RCC 7860 (cell line): ENCODE measurements around the gene SELENOO.
"Not testable (repeated sequence)": the region's sequence is repeated elsewhere in the genome, so short reads cannot be mapped to it uniquely, and the experiment has no call there.

ENCODE experiments used
- DNase-seq: peaks from one replicate; pipeline ENCODE4 v3.0.0-alpha.2; 2015; ENCODE audit warnings: low spot score
- FAIRE-seq: peaks from 2 replicates; lab custom pipeline; 2012; peaks lifted over from hg19 to GRCh38; lab: Jason Lieb, UNC

SELENOO gene, protein sequence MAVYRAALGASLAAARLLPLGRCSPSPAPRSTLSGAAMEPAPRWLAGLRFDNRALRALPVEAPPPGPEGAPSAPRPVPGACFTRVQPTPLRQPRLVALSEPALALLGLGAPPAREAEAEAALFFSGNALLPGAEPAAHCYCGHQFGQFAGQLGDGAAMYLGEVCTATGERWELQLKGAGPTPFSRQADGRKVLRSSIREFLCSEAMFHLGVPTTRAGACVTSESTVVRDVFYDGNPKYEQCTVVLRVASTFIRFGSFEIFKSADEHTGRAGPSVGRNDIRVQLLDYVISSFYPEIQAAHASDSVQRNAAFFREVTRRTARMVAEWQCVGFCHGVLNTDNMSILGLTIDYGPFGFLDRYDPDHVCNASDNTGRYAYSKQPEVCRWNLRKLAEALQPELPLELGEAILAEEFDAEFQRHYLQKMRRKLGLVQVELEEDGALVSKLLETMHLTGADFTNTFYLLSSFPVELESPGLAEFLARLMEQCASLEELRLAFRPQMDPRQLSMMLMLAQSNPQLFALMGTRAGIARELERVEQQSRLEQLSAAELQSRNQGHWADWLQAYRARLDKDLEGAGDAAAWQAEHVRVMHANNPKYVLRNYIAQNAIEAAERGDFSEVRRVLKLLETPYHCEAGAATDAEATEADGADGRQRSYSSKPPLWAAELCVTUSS

DNA sequence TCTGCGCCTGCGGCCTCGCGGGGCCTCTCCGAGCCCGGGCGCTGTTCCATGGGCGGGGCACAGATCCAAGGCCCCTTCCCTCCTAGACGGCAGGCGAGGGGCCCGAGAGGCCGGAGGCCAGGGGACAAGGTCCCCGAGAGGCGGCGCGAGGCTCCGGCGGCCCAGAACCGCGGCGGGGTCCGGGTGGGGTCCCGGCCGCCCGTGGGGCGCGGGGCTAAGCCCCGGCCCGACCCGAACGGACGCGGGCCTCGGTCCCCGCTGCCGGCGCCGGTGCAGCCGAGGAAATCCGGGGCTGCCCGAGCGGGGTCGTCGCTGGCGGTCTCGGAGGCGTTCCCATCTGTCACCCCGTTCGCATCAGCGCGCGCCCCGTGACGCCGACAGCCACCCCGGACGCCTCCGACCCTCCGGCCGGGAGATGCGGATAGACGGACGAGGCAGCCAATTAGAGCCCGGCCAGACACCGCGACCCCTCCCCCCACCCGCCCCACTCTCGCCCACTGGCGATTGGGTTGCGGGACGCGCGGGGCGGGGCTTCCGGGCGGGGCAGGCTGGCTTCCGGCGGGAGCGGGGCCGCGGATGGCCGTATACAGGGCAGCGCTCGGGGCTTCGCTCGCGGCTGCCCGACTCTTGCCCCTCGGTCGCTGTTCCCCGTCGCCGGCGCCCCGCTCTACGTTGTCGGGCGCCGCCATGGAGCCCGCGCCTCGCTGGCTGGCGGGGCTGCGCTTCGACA lies at the start of gene SELENOO:
SELENOO (plus strand) TSS at position 551 of the 730 bp plus-strand sequence; CDS start at position 577, 26 bp downstream.
- FAIRE-seq = no peak
- peak; percentile 56 for DNase-seq

DNA sequence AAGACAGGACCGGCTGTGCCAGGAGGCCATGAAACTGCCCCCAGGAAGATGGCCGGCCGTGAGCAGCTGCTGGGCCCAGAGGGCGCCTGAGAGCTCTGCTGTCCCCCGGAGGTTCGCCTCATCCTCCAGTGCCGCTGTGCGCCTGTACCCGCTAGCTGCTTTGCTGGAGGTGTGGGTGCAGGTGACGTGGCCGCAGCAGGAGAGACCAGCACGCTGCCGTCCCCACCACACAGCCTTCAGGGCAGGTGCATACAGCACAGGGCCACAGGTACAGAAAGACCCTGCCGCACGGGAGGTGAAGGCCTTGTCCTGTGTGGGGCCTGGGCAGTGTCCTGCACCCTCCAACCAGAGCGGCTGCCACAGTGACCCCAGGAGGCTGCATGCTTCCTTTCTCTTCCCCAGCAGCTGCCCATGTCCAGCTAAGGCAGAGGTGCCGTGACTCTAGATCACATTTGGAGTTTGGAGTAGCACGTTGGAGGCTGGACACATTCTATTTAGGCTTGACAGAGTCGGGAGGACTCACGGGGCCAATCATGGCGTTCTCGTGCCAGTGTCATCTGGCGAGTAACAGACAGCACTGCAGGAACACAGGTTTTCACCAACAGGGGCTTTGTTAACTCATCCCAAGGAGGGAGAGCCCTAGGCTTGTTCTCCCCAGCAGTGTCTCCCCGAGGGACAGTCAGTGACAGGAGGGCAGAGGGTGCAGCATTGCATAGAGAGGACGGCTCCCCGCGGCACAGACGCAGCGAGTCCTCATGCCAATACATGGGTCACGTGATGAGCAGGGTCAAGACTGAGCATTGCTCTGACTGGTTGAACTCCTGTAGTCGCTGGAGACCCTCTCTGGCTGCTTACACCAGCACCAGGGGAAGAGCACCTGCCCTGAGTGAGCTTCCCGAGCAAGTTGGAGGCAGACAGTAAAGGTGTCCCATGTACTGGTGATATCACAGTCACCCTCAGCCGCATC lies 49.0 kb upstream of the SELENOO start:
- no peak for DNase-seq
- no peak for FAIRE-seq

DNA sequence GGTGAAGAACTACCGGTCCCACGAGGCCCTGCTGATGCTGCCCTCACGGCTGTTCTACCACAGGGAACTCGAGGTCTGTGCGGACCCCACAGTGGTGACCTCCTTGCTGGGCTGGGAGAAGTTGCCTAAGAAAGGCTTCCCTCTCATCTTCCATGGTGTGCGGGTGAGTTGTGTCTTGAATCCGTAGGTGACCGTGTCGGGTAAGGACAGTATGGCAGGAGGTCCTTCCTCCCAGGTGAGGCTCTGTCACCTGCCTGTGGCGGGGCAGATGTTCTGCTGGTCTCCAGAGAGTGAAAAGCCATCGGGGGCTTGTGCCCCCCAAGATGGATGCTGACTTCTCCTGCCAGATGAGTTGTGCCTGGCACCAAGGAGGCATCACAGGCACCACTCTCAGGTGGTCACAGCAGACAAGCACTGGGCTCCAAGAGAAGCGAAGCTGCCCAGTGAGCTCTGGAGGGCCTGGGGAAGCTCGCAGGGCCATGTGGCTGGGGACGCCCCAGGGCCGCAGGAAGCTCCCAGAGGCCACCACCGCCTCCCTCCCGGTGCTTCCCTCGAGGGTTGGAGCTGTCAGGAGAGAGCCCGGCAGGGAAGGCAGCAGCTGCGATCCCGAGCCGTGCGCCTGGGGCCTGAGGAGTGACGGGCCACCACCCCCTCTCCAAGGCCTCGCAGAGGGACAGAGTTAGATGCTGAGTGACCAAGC lies 47.6 kb upstream of the SELENOO start:
- FAIRE-seq (no peak), DNase-seq (no peak)

DNA sequence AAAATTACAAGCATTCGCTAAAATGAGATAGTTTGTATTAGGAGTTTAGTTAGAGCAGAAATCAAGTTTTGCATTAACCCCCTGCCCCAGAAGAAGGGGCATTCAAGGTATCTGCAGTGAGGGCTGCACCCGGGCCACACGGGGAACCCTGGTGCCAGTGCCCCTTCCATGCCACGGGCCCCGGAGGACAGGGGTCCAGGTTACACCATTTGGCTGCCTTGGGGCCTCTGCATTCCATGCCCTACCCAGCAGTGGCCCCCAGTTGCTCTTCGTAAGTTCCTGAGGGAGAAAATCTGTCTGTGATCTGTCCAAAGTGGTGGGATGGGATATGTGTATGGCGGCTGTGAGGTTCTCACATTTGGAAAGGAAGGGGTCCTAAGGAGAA lies 47.1 kb upstream of the SELENOO start:
- DNase-seq (no peak), FAIRE-seq (no peak)

DNA sequence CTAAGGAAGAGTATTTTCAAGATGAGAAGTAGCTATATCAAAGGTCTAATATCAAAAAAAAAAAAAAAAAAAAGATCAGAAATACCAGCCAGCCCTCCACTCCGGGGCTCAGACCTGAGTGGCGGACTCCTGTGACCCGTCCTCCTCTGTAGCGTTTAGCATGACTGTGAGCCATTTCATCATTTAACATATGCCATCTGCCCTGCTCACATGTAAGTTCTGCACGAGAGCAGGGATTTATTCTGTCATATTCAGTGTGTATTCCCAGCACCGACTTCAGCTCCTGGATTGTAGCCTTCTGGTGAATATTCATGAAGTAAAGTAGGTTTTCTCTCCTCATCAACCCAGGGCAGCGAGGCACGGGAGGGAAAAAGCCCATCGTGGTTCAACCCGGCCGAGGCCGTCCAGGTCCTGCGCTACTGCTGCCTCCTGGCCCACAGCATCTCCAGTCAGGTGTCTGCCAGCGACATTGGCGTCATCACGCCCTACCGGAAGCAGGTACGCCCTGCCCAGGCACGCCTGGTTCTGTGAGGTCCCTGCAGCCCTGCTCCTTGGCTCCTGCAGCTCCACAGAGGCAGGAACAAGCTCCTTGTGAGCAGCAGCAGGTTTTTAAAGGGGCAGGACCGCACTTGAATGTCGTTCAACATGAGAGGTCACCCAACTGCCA lies 43.0 kb upstream of the SELENOO start:
- DNase-seq (no peak), FAIRE-seq (no peak)

DNA sequence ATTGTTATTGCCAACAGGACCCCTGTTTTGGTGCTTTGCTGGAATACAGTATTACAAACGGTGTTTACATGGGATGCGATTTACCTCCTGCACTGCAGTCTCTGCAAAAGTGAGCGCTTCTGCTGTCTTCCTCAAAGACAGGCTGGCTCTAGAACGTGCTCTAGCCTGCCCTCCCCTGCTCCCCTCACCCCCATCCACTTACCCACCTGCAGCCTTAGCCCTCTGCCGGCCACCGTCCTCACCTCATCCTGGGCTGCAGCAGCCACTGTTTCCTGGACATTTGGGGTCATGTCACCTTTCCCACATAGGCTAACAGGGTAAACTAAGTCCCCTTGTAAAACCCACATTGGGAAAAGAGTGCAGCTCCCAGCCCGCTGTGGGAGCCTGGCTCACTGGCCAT lies 39.9 kb upstream of the SELENOO start:
- DNase-seq = no peak
- no peak for FAIRE-seq

DNA sequence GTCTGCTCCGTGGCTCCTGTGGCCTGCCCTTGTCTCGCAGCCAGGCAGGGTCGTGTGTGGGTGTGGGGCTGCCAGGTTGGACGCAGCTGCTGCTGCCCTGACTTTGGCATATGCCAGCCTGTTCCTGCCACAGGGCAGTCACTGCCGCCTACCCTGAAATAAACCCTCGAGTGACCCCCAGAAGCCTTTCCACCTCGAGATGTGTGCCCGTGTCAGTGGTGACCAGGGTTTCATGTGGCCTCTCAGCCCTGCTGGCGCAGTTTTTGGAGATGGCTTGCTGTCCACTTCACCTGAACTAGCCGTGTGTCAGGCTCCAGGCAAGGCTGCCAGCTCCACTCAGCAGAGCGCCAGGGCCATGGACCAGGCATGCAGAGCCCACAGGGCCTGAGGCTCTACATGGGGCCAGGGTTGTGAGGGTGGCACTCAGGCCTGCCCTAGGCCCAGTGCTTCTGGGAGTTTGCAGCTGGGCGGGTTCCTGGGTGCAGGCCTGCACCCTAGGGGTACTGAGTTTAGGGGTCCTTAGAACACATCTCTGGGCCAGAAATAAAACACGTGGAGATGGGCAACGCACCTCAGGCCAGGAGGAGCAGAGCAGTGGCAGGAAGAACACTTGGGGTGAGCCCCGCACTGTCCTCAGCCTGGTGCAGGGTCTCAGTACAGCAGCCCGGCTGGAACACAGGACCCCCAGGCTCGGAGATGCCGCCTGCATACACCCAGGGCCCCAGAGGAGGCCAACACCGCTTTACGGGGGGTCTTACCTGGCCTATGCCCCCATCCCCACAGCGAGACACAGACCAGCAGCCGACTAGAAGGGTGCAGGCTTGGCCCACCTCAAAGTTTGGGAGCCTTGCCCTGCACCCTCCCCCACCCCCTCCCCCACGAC lies 39.1 kb upstream of the SELENOO start:
- no peak for FAIRE-seq
- no peak for DNase-seq

DNA sequence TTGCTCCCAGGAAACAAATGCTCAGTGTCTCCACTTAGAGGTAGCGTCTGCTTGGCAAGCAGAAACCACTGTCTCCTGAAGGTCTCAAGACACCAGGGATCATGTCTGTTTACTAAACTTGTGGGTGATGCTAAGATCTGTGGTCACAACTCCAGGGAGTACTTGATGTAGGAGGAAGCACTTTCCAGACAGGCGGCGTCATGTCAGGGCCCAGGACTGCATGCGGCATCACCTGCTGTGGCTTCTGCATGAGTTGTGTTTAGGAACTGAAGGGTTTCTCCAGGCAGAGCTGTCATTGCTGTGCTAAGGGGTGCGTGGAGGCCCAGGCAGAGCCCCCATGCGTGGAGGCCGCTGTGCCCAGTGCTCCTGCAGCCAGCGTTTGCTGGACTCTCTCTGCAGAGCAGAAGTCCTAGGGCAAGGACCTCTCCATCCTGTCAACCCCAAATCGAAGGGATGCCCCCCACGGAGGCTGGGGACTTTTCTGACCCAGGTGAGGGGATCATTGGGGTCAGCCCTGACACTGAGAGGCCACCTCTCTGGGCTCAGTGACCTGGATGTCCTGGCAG lies 38.3 kb upstream of the SELENOO start:
- FAIRE-seq (no peak), DNase-seq (no peak)

DNA sequence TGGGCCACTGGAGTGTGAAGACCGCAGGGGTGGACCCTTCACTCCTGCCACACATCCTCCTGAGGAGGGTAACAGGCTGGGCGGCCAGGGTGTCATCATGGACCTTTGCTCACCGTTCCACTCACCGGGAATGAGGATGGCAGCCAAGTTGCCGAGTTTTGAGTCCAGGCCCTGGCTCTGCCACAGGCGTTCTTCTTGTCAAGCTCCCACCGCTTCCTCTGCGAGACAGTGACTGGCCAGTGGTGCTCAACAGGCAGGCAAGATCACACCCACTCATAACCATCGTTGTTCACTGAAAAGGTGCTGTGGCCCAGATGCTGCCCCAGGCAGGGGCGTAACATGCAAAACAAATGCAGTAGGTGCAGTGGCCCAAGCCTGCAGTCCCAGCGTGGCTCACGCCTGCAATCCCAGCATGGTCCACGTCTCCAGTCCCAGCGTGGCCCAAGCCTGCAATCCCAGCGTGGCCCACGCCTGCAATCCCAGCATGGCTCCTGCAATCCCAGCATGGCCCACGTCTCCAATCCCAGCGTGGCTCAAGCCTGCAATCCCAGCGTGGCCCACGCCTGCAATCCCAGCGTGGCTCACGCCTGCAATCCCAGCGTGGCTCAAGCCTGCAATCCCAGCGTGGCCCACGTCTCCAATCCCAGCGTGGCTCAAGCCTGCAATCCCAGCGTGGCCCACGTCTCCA lies 35.2 kb upstream of the SELENOO start:
- no peak for DNase-seq
- no peak for FAIRE-seq

DNA sequence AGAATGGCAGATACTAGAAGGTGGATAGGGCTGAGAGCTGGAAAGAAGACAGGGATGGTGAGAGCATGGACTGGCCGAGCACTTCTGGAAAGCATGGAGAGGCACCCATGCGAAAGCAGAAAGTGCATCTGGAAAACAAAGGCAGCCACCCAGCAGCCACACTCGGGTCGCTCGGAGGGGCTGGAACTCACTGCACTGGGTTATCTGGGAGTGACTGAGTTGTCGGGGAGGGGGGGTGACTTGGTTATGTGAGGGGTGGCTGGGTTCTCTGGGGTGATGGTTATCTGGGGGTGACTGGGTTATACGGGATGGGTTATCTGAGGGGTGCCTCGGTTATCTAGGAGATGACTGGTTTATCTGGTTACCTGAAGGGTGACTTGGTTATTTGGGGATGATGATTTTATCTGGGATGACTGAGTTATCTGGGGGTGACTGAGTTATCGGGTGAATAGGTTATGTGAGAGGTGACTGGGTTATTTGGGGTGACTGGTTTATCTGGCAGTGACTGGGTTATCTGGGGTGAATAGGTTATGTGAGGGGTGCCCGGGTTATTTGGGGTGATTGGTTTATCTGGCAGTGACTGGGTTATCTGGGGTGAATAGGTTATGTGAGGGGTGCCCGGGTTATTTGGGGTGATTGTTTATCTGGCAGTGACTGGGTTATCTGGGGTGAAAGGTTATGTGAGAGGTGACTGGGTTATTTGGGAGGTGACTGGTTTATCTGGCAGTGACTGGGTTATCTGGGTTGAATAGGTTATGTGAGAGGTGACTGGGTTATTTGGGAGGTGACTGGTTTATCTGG lies 32.9 kb upstream of the SELENOO start:
- no peak for FAIRE-seq
- no peak for DNase-seq

DNA sequence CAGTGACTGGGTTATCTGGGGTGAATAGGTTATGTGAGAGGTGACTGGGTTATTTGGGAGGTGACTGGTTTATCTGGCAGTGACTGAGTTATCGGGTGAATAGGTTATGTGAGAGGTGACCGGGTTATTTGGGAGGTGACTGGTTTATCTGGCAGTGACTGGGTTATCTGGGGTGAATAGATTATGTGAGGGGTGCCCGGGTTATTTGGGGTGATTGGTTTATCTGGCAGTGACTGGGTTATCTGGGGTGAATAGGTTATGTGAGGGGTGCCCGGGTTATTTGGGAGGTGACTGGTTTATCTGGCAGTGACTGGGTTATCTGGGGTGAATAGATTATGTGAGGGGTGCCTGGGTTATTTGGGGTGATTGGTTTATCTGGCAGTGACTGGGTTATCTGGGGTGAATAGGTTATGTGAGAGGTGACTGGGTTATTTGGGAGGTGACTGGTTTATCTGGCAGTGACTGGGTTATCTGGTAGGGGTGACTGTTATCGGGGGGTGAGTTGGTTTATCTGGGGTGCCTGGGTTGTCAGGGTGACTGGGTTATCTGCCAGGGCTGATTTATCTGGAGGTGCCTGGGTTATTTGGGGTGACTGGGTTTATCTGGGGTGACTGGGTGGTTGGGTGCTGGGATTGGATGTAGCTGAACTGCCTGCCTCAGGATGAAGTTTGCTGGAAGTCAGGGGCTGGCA lies 32.2 kb upstream of the SELENOO start:
- DNase-seq, FAIRE-seq: not testable (repeated sequence)

DNA sequence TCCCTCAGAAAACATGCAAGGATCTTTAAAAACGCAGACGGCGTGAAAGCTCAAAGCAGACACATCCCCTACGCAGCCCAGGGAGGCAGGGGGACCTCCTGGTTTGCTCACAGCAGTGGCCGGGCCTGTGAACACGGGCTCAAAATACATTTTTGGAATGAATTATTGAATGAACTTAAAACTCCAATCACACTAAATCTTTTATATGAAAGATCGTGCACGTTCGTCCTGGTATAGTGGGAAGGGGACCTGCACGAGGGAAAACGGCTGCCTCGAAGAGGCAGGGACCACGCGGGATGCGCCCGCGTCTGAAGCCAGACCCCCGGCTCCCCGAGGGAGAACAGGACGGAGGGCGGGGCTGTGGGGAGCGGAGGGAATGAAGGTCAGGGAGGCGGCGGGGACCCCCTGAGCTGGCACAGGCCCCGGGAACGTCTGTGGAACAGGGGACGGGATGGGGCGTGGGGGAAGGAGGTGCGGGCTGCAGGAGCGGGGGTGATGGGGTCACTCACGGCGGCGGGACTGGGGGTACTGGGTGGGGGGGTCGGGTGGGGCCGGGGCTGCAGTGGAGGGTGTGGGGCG lies 31.5 kb upstream of the SELENOO start:
- no peak for FAIRE-seq
- no peak for DNase-seq

DNA sequence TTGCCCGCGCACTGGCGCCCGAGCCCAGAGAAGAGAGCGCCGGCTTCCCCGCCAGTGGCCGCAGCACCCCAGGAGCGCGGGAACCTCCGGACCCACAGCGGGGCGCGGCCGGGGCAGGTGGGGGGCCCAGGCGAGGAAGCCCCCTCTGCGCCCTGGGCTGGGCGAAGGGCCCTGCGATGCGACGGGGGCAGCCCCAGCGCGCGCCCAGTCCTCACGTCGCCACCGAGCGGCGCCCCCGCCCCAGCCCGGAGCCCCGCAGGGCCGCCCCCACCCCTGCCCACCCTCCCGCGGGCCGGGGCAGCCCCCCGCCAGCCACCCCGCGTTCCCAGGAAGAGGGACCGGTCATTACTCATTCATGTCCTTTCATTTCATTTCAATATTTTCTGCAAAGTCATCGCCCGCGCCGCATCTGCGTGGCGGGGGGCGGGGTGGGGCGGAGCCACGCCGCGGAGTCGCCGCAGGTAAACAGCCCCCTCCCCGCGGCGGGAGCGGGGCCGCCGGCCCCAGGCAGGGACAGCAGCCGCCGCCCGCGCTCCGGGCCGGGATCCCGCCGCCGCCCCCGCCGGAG lies 31.0 kb upstream of the SELENOO start:
- no peak for DNase-seq
- FAIRE-seq = no peak

DNA sequence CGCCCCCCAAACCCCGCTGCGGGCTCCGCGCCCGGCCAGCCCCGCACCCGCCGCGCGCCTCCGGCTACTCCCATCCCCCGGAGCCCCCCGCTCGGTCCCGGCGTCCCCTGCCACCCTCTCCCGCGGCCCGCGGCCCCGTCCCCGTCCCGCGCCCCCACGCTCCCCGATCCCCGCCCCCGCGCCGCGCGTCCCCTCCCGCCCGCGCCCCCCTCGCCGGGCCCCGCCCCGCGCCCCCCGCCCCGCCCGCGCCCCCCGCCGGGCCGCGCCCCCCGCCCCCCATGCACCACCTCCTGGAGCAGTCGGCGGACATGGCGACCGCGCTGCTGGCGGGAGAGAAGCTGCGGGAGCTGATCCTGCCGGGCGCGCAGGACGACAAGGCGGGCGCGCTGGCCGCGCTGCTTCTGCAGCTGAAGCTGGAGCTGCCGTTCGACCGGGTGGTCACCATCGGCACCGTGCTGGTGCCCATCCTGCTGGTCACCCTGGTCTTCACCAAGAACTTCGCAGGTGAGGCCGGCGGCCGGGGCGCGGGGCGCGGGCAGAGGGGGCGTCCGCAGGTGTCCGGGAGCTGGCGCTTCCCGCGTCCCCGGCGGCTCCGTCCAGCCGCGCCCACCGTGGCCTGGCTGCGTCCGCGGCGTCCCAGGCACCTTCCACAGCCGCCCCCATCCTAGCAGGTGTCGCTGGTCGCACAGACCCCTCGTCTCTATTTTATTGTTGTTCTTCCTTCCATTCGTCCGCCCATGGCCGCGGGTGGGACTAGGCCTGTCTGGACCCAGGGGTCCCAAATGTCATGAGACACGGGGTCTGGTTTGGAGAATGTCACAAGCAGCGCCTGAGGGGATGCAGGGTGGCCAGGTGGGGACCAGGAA lies 30.1 kb upstream of the SELENOO start, which contains the start of gene PANX2:
PANX2 (plus strand) TSS at position 279 of the 866 bp plus-strand sequence; CDS start at position 279, 0 bp downstream.
- FAIRE-seq = no peak
- no peak for DNase-seq
